ENCODE data around the gene RPL3. TPM values are rescaled to one million over a fixed set of nuclear protein-coding genes. Genes with fewer than 3 reads are reported as not detected.

RPL3 gene
- total RNA-seq (2,461 and 2,819 TPM in 2 replicates), polyA plus RNA-seq (1,044 and 1,068 TPM in 2 replicates)

GRCh38 chr22:39319284-39320022 lies at the start of gene RPL3:
RPL3 (minus strand) TSS chr22:39319623; CDS start chr22:39319597, 26 bp downstream.
- no peaks in the 10 kb centered on the region for H3K27me3 ChIP-seq
- peaks cover 31% of the 10 kb centered on the region for H3K4me1 ChIP-seq (ENCODE audit: insufficient read depth)
- no peaks in the 10 kb centered on the region for H3K9me2 ChIP-seq (replicated peaks; ENCODE audit: insufficient read depth)
- peak within 1 kb of the TSS; percentile 62 for H3K4me3 ChIP-seq
- peak within 1 kb of the TSS; percentile 98 for H3K27ac ChIP-seq
- no peaks in the 10 kb centered on the region for H3K36me3 ChIP-seq (replicated peaks; ENCODE audit: insufficient read depth, low read depth)
- peaks cover 45% of the 10 kb centered on the region for H3K79me2 ChIP-seq
- peaks cover 44% of the 10 kb centered on the region for H4K20me1 ChIP-seq (ENCODE audit: insufficient read depth, poor library complexity, severe bottlenecking)
- H3K9me3 ChIP-seq (ENCODE audit: low read depth): no peaks in the 10 kb centered on the region
- peak within 1 kb of the TSS; percentile 53 for H2AFZ ChIP-seq
- TF ChIP-seq, protein P1, sequence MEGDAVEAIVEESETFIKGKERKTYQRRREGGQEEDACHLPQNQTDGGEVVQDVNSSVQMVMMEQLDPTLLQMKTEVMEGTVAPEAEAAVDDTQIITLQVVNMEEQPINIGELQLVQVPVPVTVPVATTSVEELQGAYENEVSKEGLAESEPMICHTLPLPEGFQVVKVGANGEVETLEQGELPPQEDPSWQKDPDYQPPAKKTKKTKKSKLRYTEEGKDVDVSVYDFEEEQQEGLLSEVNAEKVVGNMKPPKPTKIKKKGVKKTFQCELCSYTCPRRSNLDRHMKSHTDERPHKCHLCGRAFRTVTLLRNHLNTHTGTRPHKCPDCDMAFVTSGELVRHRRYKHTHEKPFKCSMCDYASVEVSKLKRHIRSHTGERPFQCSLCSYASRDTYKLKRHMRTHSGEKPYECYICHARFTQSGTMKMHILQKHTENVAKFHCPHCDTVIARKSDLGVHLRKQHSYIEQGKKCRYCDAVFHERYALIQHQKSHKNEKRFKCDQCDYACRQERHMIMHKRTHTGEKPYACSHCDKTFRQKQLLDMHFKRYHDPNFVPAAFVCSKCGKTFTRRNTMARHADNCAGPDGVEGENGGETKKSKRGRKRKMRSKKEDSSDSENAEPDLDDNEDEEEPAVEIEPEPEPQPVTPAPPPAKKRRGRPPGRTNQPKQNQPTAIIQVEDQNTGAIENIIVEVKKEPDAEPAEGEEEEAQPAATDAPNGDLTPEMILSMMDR (IDR thresholded peaks at IDR 0.05; ENCODE audit: poor library complexity): peak; percentile 3
- no peak for TF ChIP-seq EZH2phosphoT487 (IDR thresholded peaks at IDR 0.05; ENCODE audit: low read depth, severe bottlenecking, unreplicated experiment)
- DNase-seq (ENCODE audit: low spot score): peak; percentile 98
- WGBS (ENCODE audit: low lambda C conversion rate, missing lambda C conversion rate): under 1% methylated on average over 65 of the region's 65 CpGs
- H3K4me2 ChIP-seq: peak within 1 kb of the TSS; percentile 98

DNA sequence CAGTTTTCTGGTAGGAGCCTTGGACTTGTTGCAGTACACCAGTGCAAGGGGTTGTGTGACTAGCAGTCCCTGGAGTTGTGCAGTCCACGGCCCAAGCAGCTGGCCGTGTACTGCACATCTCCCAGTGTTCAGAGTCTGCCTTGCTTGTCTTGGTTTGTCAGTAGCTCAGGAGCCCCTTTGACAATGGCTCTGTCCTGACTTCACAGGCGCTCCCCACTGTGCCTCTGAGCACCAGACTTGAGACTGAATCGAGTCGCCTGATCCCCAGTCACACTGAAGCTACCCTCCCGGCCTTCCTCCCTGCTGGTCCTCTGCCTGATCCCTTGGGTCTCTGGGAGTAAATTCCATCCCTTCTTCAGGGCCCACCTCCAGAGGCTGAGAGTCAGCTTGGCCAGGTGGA lies 49.8 kb upstream of the RPL3 start:
- H3K4me2 ChIP-seq: no peak overlapping the region
- no peak overlapping the region for H2AFZ ChIP-seq
- peaks cover 13% of the 10 kb centered on the region for H3K79me2 ChIP-seq
- no peaks in the 10 kb centered on the region for H3K36me3 ChIP-seq (replicated peaks; ENCODE audit: insufficient read depth, low read depth)
- TF ChIP-seq EZH2phosphoT487 (IDR thresholded peaks at IDR 0.05; ENCODE audit: low read depth, severe bottlenecking, unreplicated experiment): no peak
- TF ChIP-seq, protein P1 (IDR thresholded peaks at IDR 0.05; ENCODE audit: poor library complexity): no peak
- peaks cover 10% of the 10 kb centered on the region for H3K4me1 ChIP-seq (ENCODE audit: insufficient read depth)
- no peaks in the 10 kb centered on the region for H3K9me2 ChIP-seq (replicated peaks; ENCODE audit: insufficient read depth)
- no peak overlapping the region for H3K4me3 ChIP-seq
- H3K27ac ChIP-seq: no peak overlapping the region
- H4K20me1 ChIP-seq (ENCODE audit: insufficient read depth, poor library complexity, severe bottlenecking): no peaks in the 10 kb centered on the region
- 83% methylated on average over 6 of the region's 6 CpGs for WGBS (ENCODE audit: low lambda C conversion rate, missing lambda C conversion rate)
- no peak for DNase-seq (ENCODE audit: low spot score)
- H3K9me3 ChIP-seq (ENCODE audit: low read depth): no peaks in the 10 kb centered on the region
- H3K27me3 ChIP-seq: no peaks in the 10 kb centered on the region

DNA sequence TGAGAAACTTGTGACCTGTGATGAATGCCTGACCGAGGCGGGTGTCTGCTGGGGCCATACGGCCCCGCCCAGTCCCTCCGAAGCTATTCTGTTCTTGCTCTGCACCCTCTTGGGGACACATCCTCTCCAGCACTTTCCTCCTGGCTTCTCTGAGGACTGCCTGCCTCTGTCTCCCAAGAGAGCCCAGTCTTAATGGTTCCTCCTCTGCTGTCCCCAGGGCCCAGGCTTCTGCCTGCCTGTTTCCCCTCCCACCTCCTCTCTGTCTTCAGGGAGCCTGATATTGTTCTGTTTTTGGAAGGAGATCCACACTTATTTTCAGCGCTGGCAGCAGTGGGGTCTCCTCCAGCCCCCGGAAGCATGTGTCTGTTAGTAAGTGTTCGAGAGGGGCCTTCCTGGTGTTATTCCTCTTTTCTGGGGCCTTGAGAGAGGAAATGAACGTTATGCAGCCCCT lies 49.1 kb upstream of the RPL3 start:
- Histone ChIP-seq H3K4me1 (ENCODE audit: insufficient read depth) (peaks cover 17% of the 10 kb centered on the region), H2AFZ (no peak overlapping the region), H3K4me2 (no peak overlapping the region), H3K27me3 (no peaks in the 10 kb centered on the region), H3K36me3 (replicated peaks; ENCODE audit: insufficient read depth, low read depth) (no peaks in the 10 kb centered on the region), H3K4me3 (no peak overlapping the region), H3K9me2 (replicated peaks; ENCODE audit: insufficient read depth) (no peaks in the 10 kb centered on the region), H3K27ac (no peak overlapping the region), H3K79me2 (peaks cover 13% of the 10 kb centered on the region), H3K9me3 (ENCODE audit: low read depth) (no peaks in the 10 kb centered on the region), H4K20me1 (ENCODE audit: insufficient read depth, poor library complexity, severe bottlenecking) (no peaks in the 10 kb centered on the region)
- DNase-seq (ENCODE audit: low spot score): no peak
- TF ChIP-seq EZH2phosphoT487 (IDR thresholded peaks at IDR 0.05; ENCODE audit: low read depth, severe bottlenecking, unreplicated experiment): no peak
- 91% methylated on average over 9 of the region's 9 CpGs for WGBS (ENCODE audit: low lambda C conversion rate, missing lambda C conversion rate)

- H3K9me3 ChIP-seq (ENCODE audit: low read depth): no peaks in the 10 kb centered on the region
- no peak for DNase-seq (ENCODE audit: low spot score)
These were observed 47.6 kb upstream of the RPL3 start for GRCh38 chr22:39367035-39367434.

More at GRCh38 chr22:39367035-39367434, 47.6 kb upstream of the RPL3 start:
- Histone ChIP-seq H3K4me1 (ENCODE audit: insufficient read depth) (peaks cover 30% of the 10 kb centered on the region), H3K4me3 (no peak overlapping the region), H3K79me2 (peaks cover 28% of the 10 kb centered on the region), H3K4me2 (no peak overlapping the region), H2AFZ (no peak overlapping the region), H3K36me3 (replicated peaks; ENCODE audit: insufficient read depth, low read depth) (no peaks in the 10 kb centered on the region), H4K20me1 (ENCODE audit: insufficient read depth, poor library complexity, severe bottlenecking) (no peaks in the 10 kb centered on the region), H3K9me2 (replicated peaks; ENCODE audit: insufficient read depth) (no peaks in the 10 kb centered on the region), H3K27me3 (no peaks in the 10 kb centered on the region), H3K27ac (no peak overlapping the region)
- TF ChIP-seq EZH2 (IDR thresholded peaks at IDR 0.05; ENCODE audit: borderline replicate concordance) (no peak), EZH2phosphoT487 (IDR thresholded peaks at IDR 0.05; ENCODE audit: low read depth, severe bottlenecking, unreplicated experiment) (no peak)
- TF ChIP-seq, protein P1 (IDR thresholded peaks at IDR 0.05; ENCODE audit: poor library complexity): no peak
- 77% methylated on average over 9 of the region's 9 CpGs for WGBS (ENCODE audit: low lambda C conversion rate, missing lambda C conversion rate)
